Esophagus squamous epithelium (tissue), 4 donors: ENCODE data around the gene PARP9.

Experiments
- POLR2A ChIP-seq, 4 donors: fragments of 450-650 bp; IDR thresholded peaks; one replicate each; pipeline ENCODE4 v1.6.1; 2017; ENCODE audit warnings: antibody characterized with exemption in 4 of 4, mild to moderate bottlenecking in 4 of 4, moderate library complexity in 3 of 4
- TF ChIP-seq, protein P1 (sequence below), 6 experiments: fragments of 450-650 bp in 4 of 6; fragments of 200-600 bp in 2 of 6; sonication (generic) in 2 of 6; IDR thresholded peaks; one replicate each; pipeline ENCODE4 v1.5.1; 2016 to 2019; ENCODE audit warnings: antibody characterized with exemption in 6 of 6, mild to moderate bottlenecking in 4 of 6, moderate library complexity in 4 of 6

DNA sequence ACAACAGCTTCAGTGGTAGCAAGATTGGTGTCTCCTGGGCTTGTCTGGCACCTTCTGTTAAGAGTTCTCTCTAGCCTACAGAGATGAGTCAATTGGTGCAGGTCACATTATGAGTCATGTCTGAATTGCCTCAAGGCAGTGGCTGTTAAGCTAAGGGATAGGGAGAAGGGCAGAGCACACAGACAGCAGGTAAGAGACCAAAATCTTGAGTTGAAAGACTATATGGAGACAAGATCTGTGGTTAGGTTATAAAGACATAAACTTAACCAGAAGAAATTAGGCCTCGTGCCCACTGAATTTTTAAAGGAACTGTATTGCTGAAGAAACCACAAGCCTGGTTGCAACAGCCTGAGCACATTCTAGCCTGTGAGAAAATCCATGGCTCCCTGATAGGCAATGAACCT lies 30.2 kb downstream of the PARP9 start:
- TF ChIP-seq, protein P1, sequence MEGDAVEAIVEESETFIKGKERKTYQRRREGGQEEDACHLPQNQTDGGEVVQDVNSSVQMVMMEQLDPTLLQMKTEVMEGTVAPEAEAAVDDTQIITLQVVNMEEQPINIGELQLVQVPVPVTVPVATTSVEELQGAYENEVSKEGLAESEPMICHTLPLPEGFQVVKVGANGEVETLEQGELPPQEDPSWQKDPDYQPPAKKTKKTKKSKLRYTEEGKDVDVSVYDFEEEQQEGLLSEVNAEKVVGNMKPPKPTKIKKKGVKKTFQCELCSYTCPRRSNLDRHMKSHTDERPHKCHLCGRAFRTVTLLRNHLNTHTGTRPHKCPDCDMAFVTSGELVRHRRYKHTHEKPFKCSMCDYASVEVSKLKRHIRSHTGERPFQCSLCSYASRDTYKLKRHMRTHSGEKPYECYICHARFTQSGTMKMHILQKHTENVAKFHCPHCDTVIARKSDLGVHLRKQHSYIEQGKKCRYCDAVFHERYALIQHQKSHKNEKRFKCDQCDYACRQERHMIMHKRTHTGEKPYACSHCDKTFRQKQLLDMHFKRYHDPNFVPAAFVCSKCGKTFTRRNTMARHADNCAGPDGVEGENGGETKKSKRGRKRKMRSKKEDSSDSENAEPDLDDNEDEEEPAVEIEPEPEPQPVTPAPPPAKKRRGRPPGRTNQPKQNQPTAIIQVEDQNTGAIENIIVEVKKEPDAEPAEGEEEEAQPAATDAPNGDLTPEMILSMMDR (IDR thresholded peaks at IDR 0.05) = no peak
- TF ChIP-seq POLR2A (IDR thresholded peaks at IDR 0.05) = no peak
